CD4-positive, alpha-beta T cell treated with Interleukin-15 for 1 hour (primary cell): ENCODE data around the gene SURF1.
"Not testable (repeated sequence)": the region's sequence is repeated elsewhere in the genome, so short reads cannot be mapped to it uniquely, and the experiment has no call there.

Source experiments
- DNase-seq: peaks from one replicate; pipeline ENCODE4 v3.0.0-alpha.2; 2020

Gene SURF1

GRCh38 chr9:133383438-133383837, 27.2 kb upstream of the SURF1 start:
- DNase-seq, result no peak

DNA sequence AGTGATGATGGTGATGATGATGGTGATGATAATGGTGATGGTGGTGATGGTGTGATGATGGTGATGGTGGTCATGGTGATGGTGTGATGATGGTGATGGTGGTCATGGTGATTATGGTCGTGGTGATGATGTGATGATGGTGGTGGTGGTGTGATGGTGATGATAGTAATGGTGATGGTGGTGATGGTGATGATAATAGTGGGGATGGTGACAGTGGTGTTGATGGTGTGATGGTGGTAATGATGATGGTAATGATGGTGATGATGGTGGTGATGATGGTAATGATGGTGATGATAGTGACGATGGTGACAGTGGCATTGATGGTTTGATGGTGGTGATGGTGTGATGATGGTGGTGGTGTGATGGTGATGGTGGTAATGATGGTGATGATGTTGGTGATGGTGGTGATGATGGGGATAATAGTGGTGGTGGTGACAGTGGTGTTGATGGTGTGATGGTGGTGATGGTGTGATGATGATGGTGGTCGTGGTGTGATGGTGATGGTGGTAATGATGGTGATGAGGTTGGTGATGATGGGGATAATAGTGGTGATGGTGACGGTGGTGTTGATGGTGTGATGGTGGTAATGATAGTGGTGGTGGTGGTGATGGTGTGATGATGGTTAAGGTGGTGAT, 26.3 kb upstream of the SURF1 start:
- DNase-seq, result no peak

DNA sequence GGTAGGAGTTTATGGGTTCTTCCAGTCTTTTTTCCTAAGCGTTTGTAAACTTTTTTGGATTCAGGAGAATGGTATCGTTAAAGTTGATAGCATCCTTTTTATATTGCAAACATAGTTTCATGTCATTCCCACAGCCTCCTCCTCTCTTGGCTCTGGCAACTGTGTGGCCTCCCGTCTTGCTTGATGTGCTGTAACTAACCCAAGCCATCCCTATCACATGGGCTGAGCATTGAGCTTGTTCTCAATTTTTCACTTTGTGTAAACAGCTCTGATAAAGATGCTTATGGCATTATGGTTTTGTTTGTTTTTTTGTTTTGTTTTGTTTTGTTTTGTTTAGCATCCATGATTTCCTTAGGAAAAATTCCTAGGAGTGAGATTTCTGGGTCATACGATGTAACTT, 24.4 kb upstream of the SURF1 start:
- DNase-seq, result no peak

- DNase-seq, result no peak
These were observed 23.1 kb upstream of the SURF1 start for GRCh38 chr9:133379153-133380086.

GRCh38 chr9:133378408-133378962, 22.2 kb upstream of the SURF1 start:
- DNase-seq, result no peak

GRCh38 chr9:133377721-133378216, 21.5 kb upstream of the SURF1 start:
- no peak for DNase-seq

DNA sequence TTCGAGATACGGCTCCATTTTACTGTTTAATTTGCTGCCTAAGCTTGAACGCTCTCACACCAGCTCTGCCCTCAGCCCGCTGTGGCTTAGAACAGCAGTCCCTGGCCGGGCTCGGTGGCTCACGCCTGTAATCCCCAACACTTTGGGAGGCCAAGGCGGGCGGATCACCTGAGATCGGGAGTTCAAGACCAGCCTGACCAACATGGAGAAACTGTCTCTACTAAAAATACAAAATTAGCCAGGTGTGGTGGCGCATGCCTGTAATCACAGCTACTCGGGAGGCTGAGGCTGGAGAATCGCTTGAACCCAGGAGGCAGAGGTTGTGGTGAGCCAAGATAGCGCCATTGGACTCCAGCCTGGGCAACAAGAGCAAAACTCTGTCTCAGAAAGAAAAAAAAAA, 21.0 kb upstream of the SURF1 start:
- DNase-seq, result not testable (repeated sequence)

GRCh38 chr9:133375724-133376654, 19.7 kb upstream of the SURF1 start, which contains the start of the genes STKLD1 and SURF4:
Gene STKLD1 (plus strand): TSS chr9:133376366. CDS start chr9:133376474, 108 bp downstream.
Gene SURF4 (minus strand): TSS chr9:133376060. CDS start chr9:133375969, 91 bp downstream.
- peak; percentile 94 for DNase-seq

DNA sequence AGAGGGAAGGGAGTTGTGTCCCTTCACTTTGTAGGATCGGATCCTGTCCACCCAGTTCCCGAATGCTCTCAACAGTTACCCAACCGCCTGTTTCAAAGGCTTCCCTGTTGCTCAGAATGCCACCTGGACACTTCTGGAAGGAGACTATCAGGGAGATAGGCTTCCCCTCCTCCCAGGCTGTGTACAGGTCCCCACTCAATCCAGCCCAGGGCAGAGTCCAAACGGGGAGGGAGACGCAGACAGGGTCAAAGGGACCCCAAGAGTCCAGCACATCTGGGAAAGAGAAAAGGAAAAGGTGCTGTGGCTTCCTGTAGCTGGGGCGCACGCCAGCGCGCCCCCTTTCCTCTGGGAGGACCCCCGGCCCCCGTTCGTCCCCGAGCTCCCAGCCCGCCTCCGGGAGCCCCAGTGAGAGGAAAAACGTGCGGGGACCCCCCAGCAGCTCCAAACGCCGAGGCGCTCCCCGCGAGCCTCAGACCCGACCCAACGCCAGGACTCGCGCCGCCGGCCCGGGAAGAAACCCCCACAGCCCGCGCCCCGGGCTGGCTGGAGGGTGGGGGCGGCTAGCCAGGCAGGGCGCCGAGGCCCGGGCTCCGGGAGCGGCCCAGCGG, 18.9 kb upstream of the SURF1 start:
- DNase-seq, result no peak

DNA sequence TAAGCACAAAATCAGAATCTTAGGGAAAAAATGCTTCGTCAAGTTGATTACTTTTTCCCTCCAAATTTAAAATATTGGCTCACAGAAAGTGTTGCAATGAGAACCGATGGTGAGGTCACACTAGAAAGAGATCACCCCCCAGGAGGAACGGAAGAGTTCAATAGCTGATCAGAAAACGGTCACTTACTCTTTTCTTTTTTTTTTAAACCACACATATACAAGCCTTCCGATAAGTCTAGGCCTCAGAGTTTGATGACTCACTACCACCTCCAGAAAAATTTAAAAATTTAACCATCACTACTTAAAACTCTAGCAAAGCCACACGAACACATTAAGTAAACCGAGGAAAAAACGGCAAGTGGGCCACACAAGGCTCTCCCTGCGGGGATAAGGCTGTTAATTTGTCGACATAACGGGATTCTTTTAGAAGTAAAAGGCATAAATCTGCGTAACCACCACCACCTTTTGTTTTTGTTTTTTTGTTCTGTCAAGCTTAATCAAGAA, 18.4 kb upstream of the SURF1 start:
- DNase-seq, result no peak

- no peak for DNase-seq
These were observed 15.9 kb upstream of the SURF1 start for GRCh38 chr9:133372144-133372543.

DNA sequence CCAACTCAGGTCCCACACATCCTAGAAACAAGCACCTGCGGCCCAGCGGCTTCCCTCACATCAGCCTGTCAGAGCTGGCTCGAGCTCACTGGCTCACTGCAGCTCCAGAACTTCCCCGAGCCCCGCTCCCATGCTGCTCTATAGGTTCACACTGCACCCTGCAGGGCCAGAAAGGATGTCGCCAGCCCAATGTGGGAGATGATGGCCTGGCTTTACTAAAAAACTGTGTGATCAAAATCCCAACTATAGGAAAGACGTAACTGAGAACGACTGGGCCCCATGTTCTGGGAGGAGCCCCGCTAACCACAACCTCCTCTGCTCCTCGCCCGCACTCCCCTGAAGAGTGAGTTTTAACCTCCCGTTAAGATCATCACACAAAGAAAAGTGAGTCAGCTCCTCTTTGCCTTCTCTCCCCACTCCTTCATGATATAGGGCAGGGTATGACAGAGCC, 15.0 kb upstream of the SURF1 start:
- DNase-seq, result peak; percentile 61

- DNase-seq, result peak; percentile 56
These were observed 14.4 kb upstream of the SURF1 start for GRCh38 chr9:133370685-133371084.

DNA sequence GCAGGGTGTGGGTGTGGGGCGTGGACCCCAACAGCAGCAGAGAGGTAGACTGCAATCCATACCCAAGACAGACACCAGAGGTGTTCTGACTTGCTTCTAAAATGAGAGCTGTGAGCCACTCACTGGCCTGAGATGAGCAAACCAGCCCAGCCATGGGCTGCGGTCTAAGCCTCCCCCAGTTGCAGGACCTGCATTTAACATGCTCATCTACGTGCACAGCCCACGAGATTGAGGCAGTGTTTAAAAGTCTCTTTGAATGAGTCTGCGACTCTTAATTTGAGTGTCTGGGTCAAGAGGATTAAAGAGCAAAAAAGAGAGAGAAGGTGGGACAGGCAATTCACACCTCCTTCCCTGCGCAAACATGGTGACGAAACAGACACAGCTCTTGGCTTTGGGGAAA, 13.6 kb upstream of the SURF1 start:
- no peak for DNase-seq

DNA sequence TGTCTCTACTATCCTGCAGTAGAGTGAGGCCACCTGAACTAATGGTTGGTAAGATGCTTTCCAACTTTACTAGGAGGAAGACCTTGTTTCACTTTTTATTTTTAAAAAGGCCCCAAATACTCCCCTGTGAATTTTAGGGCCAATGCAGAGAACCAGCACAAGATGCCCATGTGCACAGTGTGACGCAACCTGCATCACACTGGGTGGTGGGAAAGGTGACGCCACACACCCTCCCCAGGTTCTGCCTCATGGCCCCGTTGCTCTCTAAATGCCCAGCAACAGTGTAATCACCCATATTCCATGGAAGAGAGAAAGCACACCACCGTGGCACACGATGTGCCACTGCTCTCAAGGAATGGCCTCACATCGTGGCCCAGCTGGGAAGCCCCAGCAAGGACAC, 13.1 kb upstream of the SURF1 start:
- no peak for DNase-seq

- no peak for DNase-seq
These were observed 12.1 kb upstream of the SURF1 start for GRCh38 chr9:133368249-133368881.

DNA sequence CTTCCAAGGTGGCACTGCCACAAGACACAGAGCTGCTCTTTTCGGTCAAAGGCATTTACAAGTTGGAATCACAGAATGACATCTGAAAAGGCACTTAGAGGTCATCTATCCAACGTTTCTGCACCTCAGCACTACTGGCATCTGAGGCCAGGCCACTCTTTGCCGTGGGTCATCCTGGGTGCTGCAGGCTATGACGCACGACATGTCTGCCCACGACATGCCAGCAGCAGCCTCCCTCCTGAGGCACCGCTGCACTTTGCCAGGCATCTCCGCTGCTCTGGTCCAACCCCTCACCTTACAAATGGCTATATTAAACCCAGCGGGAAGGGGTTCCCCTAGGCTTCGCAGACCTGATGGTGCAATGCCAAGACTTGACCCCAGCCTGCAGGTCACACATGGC, 11.5 kb upstream of the SURF1 start:
- no peak for DNase-seq

DNA sequence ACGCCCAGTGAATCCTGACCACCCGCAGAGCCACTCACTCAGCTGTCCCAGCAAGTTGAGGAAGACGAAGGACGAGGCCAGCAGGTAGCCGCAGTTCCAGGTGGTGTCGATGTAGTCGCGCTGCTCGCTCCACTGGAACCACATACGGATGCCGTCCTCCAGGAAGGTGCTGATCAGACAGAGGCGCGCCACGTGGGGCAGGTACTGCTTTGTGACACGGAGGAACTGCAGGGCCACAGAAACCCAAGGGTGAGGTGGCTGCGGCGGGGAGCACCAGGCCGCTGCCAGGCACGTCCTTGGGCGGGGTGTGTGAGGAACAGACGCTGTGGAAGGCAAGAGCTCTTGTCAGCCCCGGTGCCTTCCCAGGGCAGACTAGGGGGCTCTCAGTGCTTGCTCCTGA, 10.9 kb upstream of the SURF1 start:
- no peak for DNase-seq

GRCh38 chr9:133366435-133366834, 10.1 kb upstream of the SURF1 start:
- DNase-seq, result no peak

- DNase-seq, result no peak
These were observed 6.2 kb upstream of the SURF1 start for GRCh38 chr9:133362359-133363044.
